ENCODE measurements around the gene FZD2.
A peak's percentile ranks its signal among the peaks of the same experiment; 100 is the strongest.

FZD2 gene

GRCh38 chr17:44540246-44541084 lies 16.8 kb upstream of the FZD2 start:
- Mint-ChIP-seq H3K9me3 (no peaks in the 10 kb centered on the region), H3K36me3 (ENCODE audit: low read depth) (no peaks in the 10 kb centered on the region), H3K27me3 (peaks cover 49% of the 10 kb centered on the region), H3K4me1 (ENCODE audit: low read depth) (no peaks in the 10 kb centered on the region), H3K4me3 (no peak overlapping the region), H3K27ac (no peak overlapping the region)
- no peak for DNase-seq

- Mint-ChIP-seq H3K36me3 (ENCODE audit: low read depth) (no peaks in the 10 kb centered on the region), H3K9me3 (no peaks in the 10 kb centered on the region), H3K27me3 (peaks cover 63% of the 10 kb centered on the region), H3K4me1 (ENCODE audit: low read depth) (peaks cover 3% of the 10 kb centered on the region), H3K4me3 (no peak overlapping the region), H3K27ac (no peak overlapping the region)
- no peak for DNase-seq
These were observed 15.3 kb upstream of the FZD2 start for GRCh38 chr17:44541884-44542581.

- Mint-ChIP-seq H3K4me3 (no peak overlapping the region), H3K27ac (no peak overlapping the region), H3K36me3 (ENCODE audit: low read depth) (no peaks in the 10 kb centered on the region), H3K4me1 (ENCODE audit: low read depth) (peaks cover 3% of the 10 kb centered on the region), H3K27me3 (peaks cover 65% of the 10 kb centered on the region), H3K9me3 (no peaks in the 10 kb centered on the region)
- no peak for DNase-seq
These were observed 13.9 kb upstream of the FZD2 start for GRCh38 chr17:44543213-44543904.

GRCh38 chr17:44543905-44544523 lies 13.3 kb upstream of the FZD2 start:
- Mint-ChIP-seq H3K27me3 (peaks cover 70% of the 10 kb centered on the region), H3K27ac (no peak overlapping the region), H3K4me1 (ENCODE audit: low read depth) (peaks cover 3% of the 10 kb centered on the region), H3K9me3 (no peaks in the 10 kb centered on the region), H3K36me3 (ENCODE audit: low read depth) (no peaks in the 10 kb centered on the region), H3K4me3 (no peak overlapping the region)
- DNase-seq, result no peak

- Mint-ChIP-seq H3K27me3 (peaks cover 70% of the 10 kb centered on the region), H3K27ac (no peak overlapping the region), H3K4me3 (no peak overlapping the region), H3K36me3 (ENCODE audit: low read depth) (no peaks in the 10 kb centered on the region), H3K9me3 (no peaks in the 10 kb centered on the region), H3K4me1 (ENCODE audit: low read depth) (peaks cover 3% of the 10 kb centered on the region)
- DNase-seq, result no peak
These were observed 10.3 kb upstream of the FZD2 start for GRCh38 chr17:44546671-44547606.

- Mint-ChIP-seq H3K9me3 (no peaks in the 10 kb centered on the region), H3K36me3 (ENCODE audit: low read depth) (no peaks in the 10 kb centered on the region), H3K4me3 (no peak overlapping the region), H3K27ac (no peak overlapping the region), H3K27me3 (peaks cover 70% of the 10 kb centered on the region), H3K4me1 (ENCODE audit: low read depth) (peaks cover 3% of the 10 kb centered on the region)
- DNase-seq, result no peak
These were observed 9.5 kb upstream of the FZD2 start for GRCh38 chr17:44547625-44548267.

GRCh38 chr17:44548376-44549230 lies 8.7 kb upstream of the FZD2 start:
- H3K4me3 Mint-ChIP-seq, result no peak overlapping the region
- H3K9me3 Mint-ChIP-seq, result no peaks in the 10 kb centered on the region
- DNase-seq, result no peak
- no peaks in the 10 kb centered on the region for H3K36me3 Mint-ChIP-seq (ENCODE audit: low read depth)
- no peak overlapping the region for H3K27ac Mint-ChIP-seq
- H3K4me1 Mint-ChIP-seq (ENCODE audit: low read depth), result peaks cover 3% of the 10 kb centered on the region
- peaks cover 66% of the 10 kb centered on the region for H3K27me3 Mint-ChIP-seq

- no peak for DNase-seq
- H3K4me1 Mint-ChIP-seq (ENCODE audit: low read depth), result peaks cover 3% of the 10 kb centered on the region
- H3K4me3 Mint-ChIP-seq, result no peak overlapping the region
- no peak overlapping the region for H3K27ac Mint-ChIP-seq
- H3K9me3 Mint-ChIP-seq, result no peaks in the 10 kb centered on the region
- no peaks in the 10 kb centered on the region for H3K36me3 Mint-ChIP-seq (ENCODE audit: low read depth)
- H3K27me3 Mint-ChIP-seq, result peaks cover 58% of the 10 kb centered on the region
These were observed 7.6 kb upstream of the FZD2 start for GRCh38 chr17:44549686-44550085.

GRCh38 chr17:44552361-44552760 lies 4.9 kb upstream of the FZD2 start:
- H3K36me3 Mint-ChIP-seq (ENCODE audit: low read depth), result no peaks in the 10 kb centered on the region
- DNase-seq, result no peak
- no peak overlapping the region for H3K27ac Mint-ChIP-seq
- H3K27me3 Mint-ChIP-seq, result peaks cover 61% of the 10 kb centered on the region
- H3K4me3 Mint-ChIP-seq, result no peak overlapping the region
- H3K9me3 Mint-ChIP-seq, result no peaks in the 10 kb centered on the region
- peaks cover 16% of the 10 kb centered on the region for H3K4me1 Mint-ChIP-seq (ENCODE audit: low read depth)

GRCh38 chr17:44555099-44555498 lies 2.2 kb upstream of the FZD2 start:
- no peak overlapping the region for H3K4me3 Mint-ChIP-seq
- peaks cover 24% of the 10 kb centered on the region for H3K4me1 Mint-ChIP-seq (ENCODE audit: low read depth)
- H3K9me3 Mint-ChIP-seq, result no peaks in the 10 kb centered on the region
- no peaks in the 10 kb centered on the region for H3K36me3 Mint-ChIP-seq (ENCODE audit: low read depth)
- DNase-seq, result no peak
- peaks cover 74% of the 10 kb centered on the region for H3K27me3 Mint-ChIP-seq
- no peak overlapping the region for H3K27ac Mint-ChIP-seq

GRCh38 chr17:44556166-44556831 lies 985 bp upstream of the FZD2 start:
- peaks cover 24% of the 10 kb centered on the region for H3K4me1 Mint-ChIP-seq (ENCODE audit: low read depth)
- no peaks in the 10 kb centered on the region for H3K36me3 Mint-ChIP-seq (ENCODE audit: low read depth)
- H3K4me3 Mint-ChIP-seq, result peak overlapping the region; percentile 83
- H3K27ac Mint-ChIP-seq, result no peak overlapping the region
- H3K9me3 Mint-ChIP-seq, result no peaks in the 10 kb centered on the region
- peak; percentile 42 for DNase-seq
- peaks cover 80% of the 10 kb centered on the region for H3K27me3 Mint-ChIP-seq

- H3K4me1 Mint-ChIP-seq (ENCODE audit: low read depth), result peaks cover 24% of the 10 kb centered on the region
- DNase-seq, result peak; percentile 63
- no peaks in the 10 kb centered on the region for H3K36me3 Mint-ChIP-seq (ENCODE audit: low read depth)
- H3K27ac Mint-ChIP-seq, result no peak overlapping the region
- no peaks in the 10 kb centered on the region for H3K9me3 Mint-ChIP-seq
- H3K4me3 Mint-ChIP-seq, result peak overlapping the region; percentile 73
- peaks cover 83% of the 10 kb centered on the region for H3K27me3 Mint-ChIP-seq
These were observed 484 bp downstream of the FZD2 start for GRCh38 chr17:44557651-44558285.

Measured in activated T-cell treated with anti-CD3 and anti-CD28 coated beads, Interleukin-2, amount 50 U/mL, for 24 hours (primary cell).